ENCODE data around the gene TBCD.

DNA sequence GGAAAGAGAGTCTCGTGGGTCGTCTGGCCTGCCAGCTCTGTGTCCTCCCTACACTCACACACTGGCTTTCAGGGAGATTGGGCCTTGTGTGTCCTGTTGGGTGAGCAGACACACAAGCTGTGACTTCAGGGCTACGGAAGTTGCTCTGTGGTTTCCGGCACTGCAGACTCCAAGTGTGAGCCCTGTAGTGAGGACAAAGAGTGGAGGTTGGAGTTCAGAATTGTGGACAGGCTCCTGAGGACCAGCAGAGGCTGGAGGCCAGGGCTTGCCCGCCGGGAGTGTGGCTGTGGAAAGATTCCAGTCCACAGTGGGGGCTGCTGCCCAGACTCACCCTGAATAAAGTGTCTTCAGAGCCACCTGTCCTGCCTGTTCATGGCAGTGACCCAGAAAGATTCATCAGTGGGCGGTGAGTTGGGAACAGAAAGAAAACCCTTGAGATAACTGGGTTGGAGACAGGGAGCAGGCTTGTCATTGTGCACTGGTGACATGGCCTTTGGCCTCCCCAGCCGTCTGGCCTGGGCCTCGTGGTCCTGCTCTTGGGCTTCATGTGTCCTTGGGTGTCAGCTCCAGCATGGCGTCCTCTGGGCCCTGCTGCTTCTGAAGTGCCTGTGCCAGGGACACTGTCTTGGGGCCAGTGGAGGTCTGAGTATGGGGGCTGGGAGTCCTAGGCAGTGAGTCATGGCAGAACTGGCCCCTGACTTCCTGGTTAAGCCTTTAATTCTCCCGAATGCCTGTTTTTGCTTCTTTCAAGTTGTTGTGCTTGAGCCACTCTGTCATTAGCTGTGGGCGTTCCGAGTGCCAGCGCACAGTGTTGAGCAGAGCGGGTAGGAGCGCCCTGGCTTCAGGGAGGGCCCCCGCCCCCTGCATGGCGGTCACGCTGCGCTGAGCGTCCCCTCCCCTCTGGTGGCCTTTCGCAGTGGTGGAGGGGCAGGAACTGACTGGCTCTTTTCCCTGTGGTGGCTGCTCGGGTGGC is 107.9 kb downstream of the TBCD start:
- no peak for TF ChIP-seq CTCF (conservative IDR thresholded peaks at IDR 0.05)
- no peak for TF ChIP-seq ZFX (IDR thresholded peaks at IDR 0.05)

All from C4-2B (cell line).